Activated CD4-positive, alpha-beta T cell treated with anti-CD3 and anti-CD28 coated beads for 36 hours (primary cell): ENCODE measurements around the gene SMIM8. TPM values are rescaled to one million over a fixed set of nuclear protein-coding genes. Genes with fewer than 3 reads are reported as not detected.

Experiments used
- ATAC-seq: fragments of 200-7000 bp; cut with Tn5 transposase; one replicate; pipeline ENCODE4 v1.10.0; 2021; ENCODE audit warnings: mild to moderate bottlenecking, moderate library complexity
- CTCF ChIA-PET: fragments of 350-600 bp; sonication (Branson Sonifier 250); formaldehyde crosslinking; loops from one replicate; lab custom pipeline; 2021; ENCODE audit warnings: antibody characterized with exemption; lab: Charles Lee
- POLR2A ChIA-PET: fragments of 350-600 bp; sonication (Branson Sonifier 250); formaldehyde crosslinking; loops from one replicate; lab custom pipeline; 2021; ENCODE audit warnings: antibody characterized with exemption, inconsistent platforms; lab: Charles Lee
- DNase-seq: peaks from one replicate; pipeline ENCODE4 v3.0.0-alpha.2; 2020
- H3K27ac Mint-ChIP-seq: one replicate; pipeline ENCODE4 v1.8.0; 2021; ENCODE audit warnings: mixed read lengths
- H3K27me3 Mint-ChIP-seq: one replicate; pipeline ENCODE4 v1.8.0; 2021; ENCODE audit warnings: mixed read lengths
- H3K36me3 Mint-ChIP-seq: one replicate; pipeline ENCODE4 v1.8.0; 2021; ENCODE audit warnings: low read depth, mixed read lengths
- H3K4me1 Mint-ChIP-seq: one replicate; pipeline ENCODE4 v1.8.0; 2021; ENCODE audit warnings: mixed read lengths
- H3K4me3 Mint-ChIP-seq: one replicate; pipeline ENCODE4 v1.8.0; 2021; ENCODE audit warnings: mild to moderate bottlenecking, moderate library complexity, mixed read lengths
- H3K9me3 Mint-ChIP-seq: one replicate; pipeline ENCODE4 v1.8.0; 2021; ENCODE audit warnings: low read depth, mixed read lengths
- intact Hi-C, 2 experiments: fragments of 100-400 bp; cut with DNase I in 1 of 2; cut with micrococcal nuclease in 1 of 2; formaldehyde crosslinking; loops; one replicate each; pipeline versions ENCODE4 v1.14.2 to v1.15.1; 2022 to 2024; cut with DNase I, micrococcal nuclease
- total RNA-seq, 2 experiments: library from RNA; stranded (reverse); gene quantifications; one replicate each; pipeline ENCODE4 v1.2.3, GENCODE V29; 2021

SMIM8 gene
- total RNA-seq, 2 experiments from 2014 or later, result 8.5 to 10.1 TPM

DNA sequence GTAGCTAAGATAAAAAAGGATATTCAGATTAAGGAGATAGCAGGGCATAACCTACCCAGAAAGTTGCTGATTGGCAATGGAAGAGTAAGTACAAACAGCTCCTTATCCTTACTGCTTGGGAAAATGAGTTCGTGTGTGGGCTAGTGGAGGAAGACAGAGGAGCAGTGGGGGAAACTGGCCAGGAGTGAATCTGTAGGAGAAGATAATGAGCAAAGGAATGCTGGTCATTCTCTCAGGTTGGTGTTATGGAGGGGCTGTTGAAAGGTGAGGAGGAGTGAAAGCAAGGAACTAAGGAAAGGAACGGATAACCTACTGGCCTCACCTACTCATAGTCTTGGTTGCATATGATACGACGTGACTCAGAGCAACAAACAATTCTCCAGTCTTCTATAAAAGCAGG, 14.0 kb downstream of the SMIM8 start:
- ChIA-PET CTCF (interaction anchor here (0.6 to 1.2 kb wide), 3 partner anchors 8 to 67 kb away, joined by 3 to 4 read pairs (median 3); partner anchors contain the start of gene C6orf163), POLR2A (no interaction called here)
- no peak overlapping the region for H3K4me3 Mint-ChIP-seq
- DNase-seq (no peak), ATAC-seq (no peak)
- H3K9me3 Mint-ChIP-seq, result peaks cover 2% of the 10 kb centered on the region
- peaks cover 17% of the 10 kb centered on the region for H3K36me3 Mint-ChIP-seq
- H3K27ac Mint-ChIP-seq, result no peak overlapping the region
- intact Hi-C loops, result no loop called here
- H3K4me1 Mint-ChIP-seq, result peaks cover 13% of the 10 kb centered on the region
- H3K27me3 Mint-ChIP-seq, result no peaks in the 10 kb centered on the region

DNA sequence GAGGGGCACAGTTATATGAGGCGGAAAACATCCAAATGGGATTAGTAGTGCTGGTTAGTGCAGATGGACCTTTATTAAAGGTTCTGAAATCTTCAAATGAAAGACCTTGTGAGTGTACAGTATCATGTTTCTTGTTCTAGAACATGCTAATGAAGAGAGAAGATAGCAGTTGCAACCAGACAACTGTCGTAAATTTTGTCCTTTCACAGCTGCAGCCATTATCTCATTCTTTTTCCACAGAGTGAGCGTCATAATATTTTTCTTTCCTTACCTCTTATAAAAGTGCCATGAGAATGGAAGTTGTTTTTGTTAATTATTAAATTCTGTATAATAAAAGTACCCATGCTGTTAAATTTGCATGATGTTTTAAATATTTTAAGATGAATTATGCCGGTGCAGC, 17.8 kb downstream of the SMIM8 start:
- Mint-ChIP-seq H3K4me3 (no peak overlapping the region), H3K4me1 (no peaks in the 10 kb centered on the region), H3K27ac (no peak overlapping the region), H3K27me3 (no peaks in the 10 kb centered on the region), H3K9me3 (no peaks in the 10 kb centered on the region), H3K36me3 (peaks cover 4% of the 10 kb centered on the region)
- no peak for ATAC-seq
- intact Hi-C loops, result no loop called here
- ChIA-PET POLR2A (no interaction called here), CTCF (interaction anchor here (1.3 kb wide), 1 partner anchor 53 kb away, joined by 3 read pairs; no protein-coding TSS in a partner anchor)
- no peak for DNase-seq

DNA sequence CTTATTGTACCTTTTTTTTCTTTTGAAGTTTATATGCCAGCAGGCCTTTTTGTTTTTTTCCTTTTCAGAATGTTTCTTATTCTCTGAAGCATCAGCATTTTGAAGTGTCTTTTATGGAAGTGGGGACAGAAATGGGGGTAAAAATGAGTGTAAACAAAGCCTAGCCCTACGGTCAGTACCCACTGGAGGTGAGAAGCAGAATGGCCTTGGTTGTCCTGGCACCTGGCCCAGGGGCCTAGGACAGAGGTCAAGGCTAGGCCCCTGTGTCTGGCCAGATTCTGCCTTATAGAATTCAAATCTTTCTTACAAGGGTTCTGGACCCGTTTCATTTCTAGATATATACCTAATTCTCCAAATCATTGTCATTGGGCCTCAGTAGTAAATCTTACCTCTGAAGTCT, 18.8 kb downstream of the SMIM8 start:
- H3K36me3 Mint-ChIP-seq, result peaks cover 6% of the 10 kb centered on the region
- DNase-seq, result no peak
- POLR2A ChIA-PET, result no interaction called here
- H3K4me3 Mint-ChIP-seq, result no peak overlapping the region
- no peaks in the 10 kb centered on the region for H3K4me1 Mint-ChIP-seq
- H3K9me3 Mint-ChIP-seq, result no peaks in the 10 kb centered on the region
- intact Hi-C loops, result no loop called here
- no peak overlapping the region for H3K27ac Mint-ChIP-seq
- CTCF ChIA-PET, result interaction anchor here (1.3 kb wide), 1 partner anchor 52 kb away, joined by 3 read pairs; no protein-coding TSS in a partner anchor
- no peaks in the 10 kb centered on the region for H3K27me3 Mint-ChIP-seq
- no peak for ATAC-seq

DNA sequence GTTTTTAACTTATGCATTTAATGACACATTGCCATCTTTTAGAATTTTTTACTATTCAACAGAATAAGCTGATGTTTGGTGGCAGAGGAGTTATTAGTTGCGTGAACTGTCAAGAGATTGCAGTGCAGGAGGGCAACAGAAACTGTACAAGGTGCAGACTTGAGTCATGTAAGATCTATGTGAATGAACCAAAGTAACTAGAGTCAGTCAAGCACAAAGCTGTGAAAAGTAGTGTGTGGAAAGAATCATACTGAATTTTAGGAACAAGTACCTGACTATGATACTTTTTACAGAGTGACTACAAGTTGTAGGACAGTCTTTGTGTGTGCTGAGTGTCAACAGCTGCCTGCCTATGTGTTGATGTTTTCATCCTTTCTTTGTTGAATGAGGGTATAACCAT, 19.5 kb downstream of the SMIM8 start:
- H3K27ac Mint-ChIP-seq, result no peak overlapping the region

DNA sequence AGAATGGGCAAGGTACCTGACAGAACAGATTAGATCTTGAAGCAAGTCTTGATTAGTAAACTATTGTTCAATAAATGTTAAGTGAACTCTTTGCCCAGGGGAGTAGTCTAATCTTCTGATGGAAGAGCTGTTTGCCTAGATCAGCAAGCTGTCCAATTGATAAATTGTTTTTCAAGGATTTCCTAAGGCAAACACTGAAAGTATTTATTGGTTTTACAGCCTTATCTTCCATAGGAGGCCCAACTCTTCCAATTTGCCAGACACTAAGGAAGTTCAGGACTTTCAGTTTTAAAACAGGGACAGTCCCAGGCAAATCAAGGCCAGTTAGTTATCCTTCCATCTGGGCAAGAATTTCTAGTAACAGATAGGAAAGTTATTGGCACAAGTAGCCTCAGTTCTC, 20.4 kb downstream of the SMIM8 start:
- H3K4me3 Mint-ChIP-seq, result no peak overlapping the region
- POLR2A ChIA-PET, result no interaction called here
- H3K27me3 Mint-ChIP-seq, result no peaks in the 10 kb centered on the region
- no peak overlapping the region for H3K27ac Mint-ChIP-seq
- DNase-seq, result no peak
- intact Hi-C loops, result no loop called here
- CTCF ChIA-PET, result no interaction called here
- ATAC-seq, result no peak
- H3K36me3 Mint-ChIP-seq, result peaks cover 3% of the 10 kb centered on the region
- H3K9me3 Mint-ChIP-seq, result no peaks in the 10 kb centered on the region
- no peaks in the 10 kb centered on the region for H3K4me1 Mint-ChIP-seq

More for the DNA sequence above, 19.5 kb downstream of the SMIM8 start:
- CTCF ChIA-PET, result no interaction called here
- Mint-ChIP-seq H3K4me1 (no peaks in the 10 kb centered on the region), H3K36me3 (peaks cover 3% of the 10 kb centered on the region), H3K9me3 (no peaks in the 10 kb centered on the region), H3K27me3 (no peaks in the 10 kb centered on the region), H3K4me3 (no peak overlapping the region)
- intact Hi-C loops, result no loop called here
- POLR2A ChIA-PET, result interaction anchor here (0.6 kb wide), 1 partner anchor 247 kb away, joined by 3 read pairs; no protein-coding TSS in a partner anchor
- ATAC-seq, result no peak
- DNase-seq, result no peak

DNA sequence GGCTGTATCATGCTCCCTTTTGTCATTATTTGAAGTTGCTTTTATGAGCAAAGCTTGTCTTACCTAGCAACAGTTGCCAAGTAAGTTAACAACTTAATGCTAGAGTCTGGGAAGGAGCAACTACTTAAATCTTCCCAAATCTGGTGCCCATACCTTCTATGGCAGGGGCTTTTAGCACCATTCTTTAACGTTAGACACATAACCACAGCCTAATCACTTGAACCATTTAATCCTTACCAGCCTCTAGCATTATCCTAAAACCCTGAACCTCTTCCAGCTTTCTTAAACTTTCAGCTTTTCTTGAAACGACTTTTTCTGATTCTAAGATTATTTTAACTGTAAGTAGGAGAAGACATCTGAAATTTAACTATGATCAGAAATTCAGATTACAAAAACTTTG, 22.3 kb downstream of the SMIM8 start, which contains the start of gene C6orf163:
Gene C6orf163 (plus strand): TSS at position 83 of the 400 bp plus-strand sequence. CDS start 287 bp downstream, at position 370.
- Mint-ChIP-seq H3K27me3 (no peaks in the 10 kb centered on the region), H3K9me3 (no peaks in the 10 kb centered on the region), H3K27ac (no peak within 1 kb of the TSS), H3K36me3 (peaks cover 2% of the 10 kb centered on the region), H3K4me3 (no peak within 1 kb of the TSS), H3K4me1 (no peaks in the 10 kb centered on the region)
- ChIA-PET CTCF (interaction anchor here (0.7 kb wide), 1 partner anchor 9 kb away, joined by 3 read pairs; no protein-coding TSS in a partner anchor), POLR2A (no interaction called here)
- ATAC-seq (no peak), DNase-seq (no peak)
- intact Hi-C loops, result no loop called here

DNA sequence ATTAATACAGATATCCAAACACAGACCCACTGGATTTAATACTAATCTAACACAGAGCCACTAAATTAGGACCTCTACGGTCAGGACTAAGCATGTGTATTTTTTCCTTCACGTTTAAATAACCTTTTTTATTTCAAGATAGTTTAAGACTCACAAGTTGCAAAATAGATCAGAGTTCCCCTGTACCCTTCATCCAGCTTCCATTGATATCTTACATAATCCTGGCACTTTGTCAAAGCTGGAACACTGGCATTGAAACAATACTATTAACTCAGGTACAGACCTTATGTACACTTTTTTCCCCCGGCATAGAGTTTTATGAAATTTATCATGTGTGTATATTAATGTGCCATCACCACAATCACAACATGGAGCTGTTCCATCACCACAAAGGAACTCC, 24.3 kb downstream of the SMIM8 start:
- Mint-ChIP-seq H3K9me3 (no peaks in the 10 kb centered on the region), H3K36me3 (peaks cover 2% of the 10 kb centered on the region), H3K4me3 (no peak overlapping the region), H3K4me1 (no peaks in the 10 kb centered on the region), H3K27me3 (no peaks in the 10 kb centered on the region), H3K27ac (no peak overlapping the region)
- DNase-seq, result no peak
- POLR2A ChIA-PET, result no interaction called here
- intact Hi-C loops, result no loop called here
- ATAC-seq, result no peak
- CTCF ChIA-PET, result interaction anchor here (1.4 kb wide), 1 partner anchor 10 kb away, joined by 4 read pairs; no protein-coding TSS in a partner anchor

DNA sequence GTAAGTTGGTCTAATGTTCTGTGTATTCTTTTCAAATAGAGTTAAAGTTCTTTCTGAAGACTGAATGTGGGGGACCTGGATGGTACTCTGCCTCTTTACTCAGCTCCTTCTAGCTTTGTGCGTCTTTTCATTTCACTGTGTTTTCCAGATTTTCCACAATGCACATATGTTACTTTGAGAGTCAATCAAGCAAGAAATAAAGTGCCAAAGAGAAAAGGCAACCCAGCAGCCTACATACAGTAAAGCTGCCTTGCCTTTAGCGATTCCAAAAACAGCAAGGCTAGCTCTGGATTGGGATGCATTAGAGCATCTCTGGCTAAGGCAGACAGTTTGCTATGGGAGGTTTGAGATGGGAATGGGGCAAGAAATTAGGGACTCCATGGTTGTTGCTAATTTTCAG, 27.5 kb downstream of the SMIM8 start:
- no peaks in the 10 kb centered on the region for H3K27me3 Mint-ChIP-seq
- CTCF ChIA-PET, result interaction anchor here (0.8 kb wide), 1 partner anchor 40 kb away, joined by 3 read pairs; no protein-coding TSS in a partner anchor

DNA sequence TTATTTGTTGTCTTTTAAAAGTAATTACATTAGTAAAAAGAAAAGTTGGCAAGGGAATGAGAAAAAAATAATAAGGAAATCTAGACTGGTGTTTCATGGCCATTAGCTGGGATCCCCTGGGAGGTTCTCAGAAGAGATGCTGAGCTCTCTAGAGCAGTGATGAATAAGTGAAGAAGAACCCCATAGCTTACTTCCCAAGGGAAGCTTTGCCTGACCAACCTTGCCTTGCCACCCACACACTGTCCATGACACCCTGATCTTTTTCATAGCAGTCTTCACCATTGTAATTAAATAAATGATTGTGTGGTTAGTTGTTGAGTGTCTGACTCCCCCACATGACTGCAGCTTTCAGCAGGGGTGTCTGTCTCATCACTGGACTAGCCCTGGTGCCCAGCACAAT, 28.1 kb downstream of the SMIM8 start:
- Mint-ChIP-seq H3K27me3 (no peaks in the 10 kb centered on the region), H3K4me1 (no peaks in the 10 kb centered on the region), H3K9me3 (no peaks in the 10 kb centered on the region), H3K27ac (no peak overlapping the region), H3K36me3 (peaks cover 2% of the 10 kb centered on the region), H3K4me3 (no peak overlapping the region)
- POLR2A ChIA-PET, result no interaction called here
- no peak for DNase-seq
- ATAC-seq, result no peak
- CTCF ChIA-PET, result interaction anchor here (0.8 kb wide), 1 partner anchor 40 kb away, joined by 3 read pairs; no protein-coding TSS in a partner anchor
- intact Hi-C loops, result no loop called here

More for the DNA sequence above, 27.5 kb downstream of the SMIM8 start:
- Mint-ChIP-seq H3K9me3 (no peaks in the 10 kb centered on the region), H3K36me3 (peaks cover 2% of the 10 kb centered on the region), H3K4me3 (no peak overlapping the region), H3K27ac (no peak overlapping the region), H3K4me1 (no peaks in the 10 kb centered on the region)
- POLR2A ChIA-PET, result no interaction called here
- DNase-seq (no peak), ATAC-seq (no peak)
- intact Hi-C loops, result no loop called here

DNA sequence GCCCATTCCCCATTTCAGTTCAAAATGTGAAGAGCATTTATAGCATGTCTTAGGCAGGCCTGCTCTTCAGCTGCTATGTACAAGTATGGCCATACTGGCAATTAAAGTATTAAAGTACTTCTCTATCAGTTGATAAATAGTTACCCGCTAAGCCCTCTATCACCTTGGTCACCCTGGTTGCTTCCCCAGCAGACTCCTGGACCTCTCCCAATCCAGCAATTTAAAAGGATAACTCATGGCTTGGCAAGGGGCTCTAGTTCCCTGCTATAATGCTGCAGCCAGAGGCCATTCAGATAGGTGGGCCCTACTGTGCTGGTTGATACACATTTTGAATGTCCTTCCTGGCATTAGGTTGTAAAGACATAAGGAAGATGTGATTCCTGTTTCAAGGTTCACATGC, 29.2 kb downstream of the SMIM8 start:
- H3K4me3 Mint-ChIP-seq, result no peak overlapping the region
- CTCF ChIA-PET, result no interaction called here
- intact Hi-C loops, result no loop called here
- no peaks in the 10 kb centered on the region for H3K4me1 Mint-ChIP-seq
- no peak overlapping the region for H3K27ac Mint-ChIP-seq
- no peaks in the 10 kb centered on the region for H3K36me3 Mint-ChIP-seq
- DNase-seq (no peak), ATAC-seq (no peak)
- POLR2A ChIA-PET, result no interaction called here
- H3K27me3 Mint-ChIP-seq, result no peaks in the 10 kb centered on the region
- H3K9me3 Mint-ChIP-seq, result no peaks in the 10 kb centered on the region

DNA sequence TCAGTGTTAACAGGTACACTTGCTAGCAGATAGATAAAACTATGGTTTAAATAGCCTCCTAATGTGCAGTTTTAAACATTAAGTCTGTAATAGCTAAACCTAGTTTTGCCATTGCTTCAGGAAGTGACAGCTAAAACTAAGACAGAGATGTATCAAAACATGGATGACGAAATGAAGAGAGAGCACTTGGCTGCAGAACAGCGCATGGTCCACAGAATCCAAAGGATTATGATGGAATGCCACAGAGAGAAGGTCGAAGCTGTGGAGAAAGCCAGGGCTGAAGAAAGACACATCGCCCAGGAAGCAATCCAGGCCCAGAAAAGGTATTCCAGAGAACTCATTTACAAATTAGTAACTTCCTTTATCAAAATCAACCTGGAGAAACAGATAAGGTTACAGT, 33.8 kb downstream of the SMIM8 start:
- Mint-ChIP-seq H3K4me3 (no peak overlapping the region), H3K4me1 (no peaks in the 10 kb centered on the region), H3K27me3 (no peaks in the 10 kb centered on the region), H3K27ac (no peak overlapping the region), H3K9me3 (no peaks in the 10 kb centered on the region), H3K36me3 (peaks cover 5% of the 10 kb centered on the region)
- ATAC-seq, result no peak
- intact Hi-C loops, result no loop called here
- DNase-seq, result no peak
- POLR2A ChIA-PET, result no interaction called here
- CTCF ChIA-PET, result interaction anchor here (1.0 to 1.4 kb wide), 2 partner anchors 8 to 9 kb away, joined by 3 read pairs; no protein-coding TSS in a partner anchor

DNA sequence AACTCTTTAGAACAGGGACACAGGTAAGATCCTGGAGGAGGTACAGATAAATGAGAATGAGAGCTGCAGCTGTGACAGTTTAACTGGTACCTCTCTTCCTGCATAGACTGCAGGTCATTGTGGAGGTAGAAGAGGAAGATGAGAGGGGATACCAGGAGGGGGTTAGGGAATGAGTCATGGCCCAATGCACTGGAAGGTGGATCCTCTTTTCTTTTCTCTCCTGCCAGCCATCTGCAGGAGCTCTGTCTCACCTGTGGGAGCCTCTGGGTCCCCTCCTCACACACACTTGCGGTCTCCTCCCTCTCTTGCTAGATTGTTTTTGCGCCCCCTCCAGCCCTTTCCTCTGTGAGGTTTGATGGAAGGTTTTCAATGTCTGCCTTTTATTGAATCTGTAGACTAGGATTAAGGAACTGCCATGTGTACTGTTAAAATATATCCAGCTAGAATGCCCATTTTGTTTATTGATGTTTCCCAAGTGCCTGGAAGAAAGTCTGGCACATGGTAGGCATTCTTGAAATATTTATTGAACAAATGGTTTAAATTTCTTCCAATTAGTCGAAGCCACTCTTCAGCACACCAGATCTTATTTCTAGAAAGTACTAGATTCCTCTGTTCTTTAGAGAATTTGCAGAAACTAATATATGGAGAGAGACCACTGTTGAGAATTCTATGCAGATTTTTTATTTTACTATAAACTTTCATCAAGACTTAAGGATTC, 35.2 kb downstream of the SMIM8 start:
- intact Hi-C loops, result no loop called here

More for the DNA sequence above, 35.2 kb downstream of the SMIM8 start:
- Mint-ChIP-seq H3K27ac (no peak overlapping the region), H3K4me3 (no peak overlapping the region), H3K36me3 (peaks cover 7% of the 10 kb centered on the region), H3K9me3 (no peaks in the 10 kb centered on the region), H3K27me3 (no peaks in the 10 kb centered on the region), H3K4me1 (no peaks in the 10 kb centered on the region)
- DNase-seq (no peak), ATAC-seq (no peak)
- ChIA-PET POLR2A (no interaction called here), CTCF (no interaction called here)
